ENCODE results near the gene YEATS2.

DNA sequence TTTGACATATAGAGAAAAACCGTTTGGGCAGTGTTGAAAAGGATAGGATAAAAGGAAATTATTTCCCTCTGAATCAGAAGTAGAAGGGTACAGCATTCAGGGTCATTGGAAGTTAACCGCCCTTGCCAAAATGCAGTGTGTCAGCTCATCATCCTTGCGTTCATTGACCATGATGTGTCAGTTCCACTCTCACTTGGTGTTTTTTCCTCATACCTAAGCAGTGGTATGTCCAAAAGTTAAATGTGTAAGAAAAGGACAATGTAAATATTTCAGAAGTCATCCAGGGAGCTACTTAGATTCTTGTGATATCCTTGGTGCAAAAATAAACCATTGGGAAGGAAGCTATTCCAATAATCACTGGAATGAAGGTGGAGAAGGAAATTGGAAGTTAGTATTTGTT is 77.0 kb downstream of the YEATS2 start:
- TF ChIP-seq POLR2A (IDR thresholded peaks at IDR 0.05) (no peak), EP300 (IDR thresholded peaks at IDR 0.05) (no peak)
- TF ChIP-seq, protein P1, sequence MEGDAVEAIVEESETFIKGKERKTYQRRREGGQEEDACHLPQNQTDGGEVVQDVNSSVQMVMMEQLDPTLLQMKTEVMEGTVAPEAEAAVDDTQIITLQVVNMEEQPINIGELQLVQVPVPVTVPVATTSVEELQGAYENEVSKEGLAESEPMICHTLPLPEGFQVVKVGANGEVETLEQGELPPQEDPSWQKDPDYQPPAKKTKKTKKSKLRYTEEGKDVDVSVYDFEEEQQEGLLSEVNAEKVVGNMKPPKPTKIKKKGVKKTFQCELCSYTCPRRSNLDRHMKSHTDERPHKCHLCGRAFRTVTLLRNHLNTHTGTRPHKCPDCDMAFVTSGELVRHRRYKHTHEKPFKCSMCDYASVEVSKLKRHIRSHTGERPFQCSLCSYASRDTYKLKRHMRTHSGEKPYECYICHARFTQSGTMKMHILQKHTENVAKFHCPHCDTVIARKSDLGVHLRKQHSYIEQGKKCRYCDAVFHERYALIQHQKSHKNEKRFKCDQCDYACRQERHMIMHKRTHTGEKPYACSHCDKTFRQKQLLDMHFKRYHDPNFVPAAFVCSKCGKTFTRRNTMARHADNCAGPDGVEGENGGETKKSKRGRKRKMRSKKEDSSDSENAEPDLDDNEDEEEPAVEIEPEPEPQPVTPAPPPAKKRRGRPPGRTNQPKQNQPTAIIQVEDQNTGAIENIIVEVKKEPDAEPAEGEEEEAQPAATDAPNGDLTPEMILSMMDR (IDR thresholded peaks at IDR 0.05): no peak
